Measurements from ENCODE around the gene PIGB.
"Not testable (repeated sequence)": the region's sequence is repeated elsewhere in the genome, so short reads cannot be mapped to it uniquely, and the experiment has no call there.

The PIGB gene

DNA sequence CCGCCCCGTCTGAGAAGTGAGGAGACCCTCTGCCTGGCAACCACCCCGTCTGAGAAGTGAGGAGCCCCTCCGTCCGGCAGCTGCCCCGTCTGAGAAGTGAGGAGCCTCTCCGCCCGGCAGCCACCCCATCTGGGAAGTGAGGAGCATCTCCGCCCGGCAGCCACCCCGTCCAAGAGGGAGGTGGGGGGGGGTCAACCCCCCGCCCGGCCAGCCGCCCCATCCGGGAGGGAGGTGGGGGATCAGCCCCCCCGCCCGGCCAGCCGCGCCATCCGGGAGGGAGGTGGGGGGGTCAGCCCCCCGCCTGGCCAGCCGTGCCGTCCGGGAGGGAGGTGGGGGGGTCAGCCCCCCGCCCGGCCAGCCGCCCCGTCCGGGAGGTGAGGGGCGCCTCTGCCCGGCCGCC lies 16.2 kb upstream of the PIGB start:
- DNase-seq (ENCODE audit: low spot score), result not testable (repeated sequence)

DNA sequence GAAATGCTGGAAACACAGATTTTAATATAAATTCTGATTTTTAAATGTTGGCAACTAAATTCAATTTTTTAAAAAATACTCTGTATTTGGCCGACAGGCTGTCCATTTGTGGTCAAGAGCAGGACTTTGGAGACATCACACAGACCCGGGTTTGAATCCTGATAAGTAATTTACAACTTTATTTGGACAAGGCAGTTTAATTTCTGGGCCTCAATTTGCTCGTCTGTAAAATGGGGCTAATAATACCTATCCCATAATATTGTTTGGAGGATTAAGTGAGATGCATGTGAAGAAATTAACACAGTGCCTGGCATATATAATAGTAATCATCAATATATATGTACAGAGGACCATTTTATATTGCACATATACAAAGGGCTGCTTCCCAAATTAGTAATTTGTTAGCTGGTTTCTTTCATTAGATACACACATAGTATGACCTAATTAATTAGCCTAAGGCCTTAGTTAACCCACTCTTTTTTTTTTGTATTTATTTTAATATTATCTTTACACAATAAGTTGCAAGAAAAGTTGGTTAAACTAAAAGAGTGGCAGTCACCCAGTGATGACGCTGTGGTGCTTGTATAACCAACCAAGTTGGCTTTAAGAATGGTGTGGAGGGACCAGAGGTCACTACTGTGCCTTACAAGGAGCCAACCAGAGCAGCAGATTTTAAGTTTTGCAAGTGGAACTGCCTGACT lies 665 bp downstream of the PIGB start:
- peak; percentile 34 for DNase-seq (ENCODE audit: low spot score)

DNA sequence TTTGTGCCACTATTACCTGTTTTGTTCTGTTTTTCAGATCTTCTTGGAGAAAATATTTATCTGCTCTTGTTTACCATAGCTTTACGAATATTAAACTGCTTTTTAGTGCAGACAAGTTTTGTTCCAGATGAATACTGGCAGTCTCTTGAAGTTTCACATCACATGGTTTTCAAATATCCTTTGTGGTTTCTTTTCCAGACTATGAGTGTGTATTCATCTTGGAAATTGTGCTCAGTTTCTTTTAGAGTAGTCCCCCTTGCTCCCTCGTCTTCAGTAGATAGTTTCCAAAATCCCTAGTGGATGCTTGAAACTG lies 1.2 kb downstream of the PIGB start:
- DNase-seq (ENCODE audit: low spot score), result no peak

DNA sequence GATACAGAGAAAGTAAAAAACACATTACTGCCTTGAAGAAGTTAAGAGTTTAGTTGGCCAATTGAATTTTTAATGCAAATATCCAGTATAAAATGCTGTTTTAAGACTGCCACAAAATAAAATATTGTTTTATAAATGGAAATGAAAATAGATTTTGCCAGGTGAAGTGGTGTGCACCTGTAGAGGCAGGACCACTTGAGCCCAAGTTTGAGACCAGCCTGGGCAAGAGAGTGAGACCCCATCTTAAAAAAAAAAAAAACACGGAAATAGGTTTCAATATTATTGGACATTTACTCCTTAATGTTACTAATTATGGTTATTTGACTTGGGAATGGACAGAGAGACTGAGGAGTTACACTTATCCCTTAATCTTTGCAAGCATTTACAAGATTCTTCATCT lies 1.9 kb downstream of the PIGB start:
- no peak for DNase-seq (ENCODE audit: low spot score)

DNA sequence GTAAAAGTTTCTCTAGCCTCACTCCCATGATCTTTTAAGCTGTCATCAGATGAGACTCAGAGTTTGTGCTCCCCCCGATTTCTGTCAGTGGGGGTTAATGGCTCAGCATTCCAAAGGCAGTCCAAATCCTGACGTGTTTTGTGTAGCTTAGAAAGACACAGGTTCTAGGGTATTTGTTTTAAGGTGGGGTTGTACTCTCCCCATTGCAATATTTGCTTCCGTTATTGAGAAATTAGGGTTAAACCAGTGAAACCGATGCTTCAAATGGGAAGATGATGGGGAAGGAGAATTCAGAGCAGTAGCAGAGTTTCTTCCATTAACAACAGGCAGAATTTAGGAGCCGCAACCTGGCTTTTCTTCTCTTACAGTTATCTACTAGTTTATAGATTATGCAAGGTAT lies 3.4 kb downstream of the PIGB start:
- DNase-seq (ENCODE audit: low spot score), result no peak

DNA sequence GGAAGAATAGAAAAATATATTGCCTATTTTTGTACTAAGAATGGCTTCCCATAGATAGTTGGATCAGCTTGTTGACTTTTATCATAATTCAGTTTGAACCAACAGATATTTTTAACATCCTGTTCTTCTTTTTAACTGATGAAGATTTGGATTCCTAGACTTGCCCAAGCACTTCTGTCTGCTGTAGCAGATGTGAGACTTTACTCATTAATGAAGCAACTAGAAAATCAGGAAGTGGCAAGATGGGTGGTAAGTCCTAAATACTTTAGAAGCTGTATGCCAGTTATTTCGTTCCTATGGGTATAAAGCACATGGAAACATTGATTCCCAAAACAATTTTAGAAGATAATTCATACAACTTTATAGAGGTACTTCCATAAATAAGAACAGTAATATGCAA lies 8.4 kb downstream of the PIGB start:
- no peak for DNase-seq (ENCODE audit: low spot score)

DNA sequence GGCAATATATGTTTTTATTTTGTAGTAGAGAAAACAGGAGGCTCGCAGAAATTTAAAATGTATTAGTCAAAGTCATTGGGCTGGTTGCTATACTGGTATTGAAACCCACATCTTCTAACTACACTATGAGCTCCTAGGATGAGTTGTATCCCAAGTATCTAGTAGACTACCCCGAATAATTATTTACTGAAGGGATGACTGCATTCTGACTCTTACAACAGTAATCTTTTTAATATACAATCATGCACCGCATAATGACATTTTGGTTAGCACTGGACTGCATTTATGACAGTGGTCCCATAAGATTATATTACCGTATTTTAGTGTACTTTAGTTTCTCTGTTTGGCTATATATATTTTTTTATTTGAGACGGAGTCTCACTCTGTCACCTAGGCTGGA lies 15.3 kb downstream of the PIGB start:
- DNase-seq (ENCODE audit: low spot score), result no peak

DNA sequence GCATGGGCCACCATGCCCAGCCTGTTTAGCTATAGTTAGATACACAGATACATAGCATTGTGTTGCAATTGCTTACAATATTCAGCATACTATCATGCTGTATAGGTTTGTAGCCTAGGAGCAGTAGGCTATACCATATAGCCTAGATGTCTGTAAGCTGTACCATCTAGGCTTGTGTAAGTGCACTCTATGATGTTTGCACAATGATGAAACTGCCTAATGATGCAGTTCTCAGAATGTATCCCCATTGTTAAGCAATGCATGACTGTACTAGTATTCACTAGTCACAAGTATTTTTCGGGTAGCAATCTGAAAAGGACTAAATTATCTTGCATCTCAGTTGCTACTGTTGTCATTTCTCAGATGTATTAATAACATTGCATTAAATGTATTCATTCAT lies 16.0 kb downstream of the PIGB start:
- no peak for DNase-seq (ENCODE audit: low spot score)

DNA sequence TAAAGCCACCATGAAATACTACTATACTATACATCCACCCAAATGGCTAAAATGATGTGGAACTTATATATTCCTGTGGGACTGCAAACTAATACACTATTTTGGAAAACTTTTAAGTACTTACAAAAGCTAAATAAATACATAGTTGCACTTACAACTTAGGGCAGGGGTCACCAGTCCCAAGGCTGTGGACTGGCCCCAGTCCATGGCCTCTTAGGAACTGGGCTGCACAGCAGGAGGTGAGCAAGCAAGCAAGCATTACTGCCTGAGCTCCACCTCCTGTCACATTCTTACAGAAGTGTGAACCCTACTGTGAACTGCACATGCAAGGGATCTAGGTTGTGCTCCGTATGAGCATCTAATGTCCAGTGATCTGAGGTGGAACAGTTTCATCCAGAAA lies 18.1 kb downstream of the PIGB start:
- DNase-seq (ENCODE audit: low spot score), result no peak

DNA sequence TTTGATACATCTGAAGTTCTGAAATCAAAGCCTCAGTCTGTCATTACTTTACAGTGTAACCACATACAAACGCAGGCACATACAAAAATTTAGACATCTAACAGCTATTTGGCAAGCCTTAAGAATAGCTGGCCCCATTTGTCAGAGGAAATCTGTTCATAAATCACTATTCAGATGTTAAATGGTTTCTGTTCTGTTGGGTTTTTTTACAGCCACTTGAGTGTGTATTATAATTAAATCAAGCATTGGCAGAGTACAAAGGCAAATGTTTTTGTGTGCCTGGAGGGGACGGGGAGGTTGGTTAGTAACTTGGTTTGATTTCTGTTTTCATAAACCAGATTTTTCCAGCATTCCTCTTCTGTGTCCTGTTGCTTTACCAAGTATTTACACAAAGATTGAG lies 24.1 kb downstream of the PIGB start:
- no peak for DNase-seq (ENCODE audit: low spot score)

DNA sequence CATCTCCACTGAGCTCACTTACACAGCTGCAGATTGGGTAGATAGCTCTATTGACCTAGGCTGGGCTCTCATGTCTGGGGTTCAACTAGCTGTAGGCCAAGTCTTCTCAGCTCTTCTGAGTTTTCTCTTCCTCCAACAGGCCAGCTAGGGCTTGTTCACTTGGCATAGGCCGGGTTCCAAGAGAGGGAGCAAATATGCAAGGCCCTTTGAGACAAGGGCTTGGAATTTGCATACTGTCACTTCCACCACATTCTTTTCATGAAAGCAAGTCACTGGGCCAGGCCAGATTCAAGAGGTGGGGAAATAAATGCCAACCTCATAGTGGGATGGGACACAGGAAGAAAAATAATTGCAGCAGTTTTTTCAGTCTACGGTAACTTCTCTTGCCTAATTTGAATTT lies 25.2 kb downstream of the PIGB start:
- DNase-seq (ENCODE audit: low spot score), result no peak

DNA sequence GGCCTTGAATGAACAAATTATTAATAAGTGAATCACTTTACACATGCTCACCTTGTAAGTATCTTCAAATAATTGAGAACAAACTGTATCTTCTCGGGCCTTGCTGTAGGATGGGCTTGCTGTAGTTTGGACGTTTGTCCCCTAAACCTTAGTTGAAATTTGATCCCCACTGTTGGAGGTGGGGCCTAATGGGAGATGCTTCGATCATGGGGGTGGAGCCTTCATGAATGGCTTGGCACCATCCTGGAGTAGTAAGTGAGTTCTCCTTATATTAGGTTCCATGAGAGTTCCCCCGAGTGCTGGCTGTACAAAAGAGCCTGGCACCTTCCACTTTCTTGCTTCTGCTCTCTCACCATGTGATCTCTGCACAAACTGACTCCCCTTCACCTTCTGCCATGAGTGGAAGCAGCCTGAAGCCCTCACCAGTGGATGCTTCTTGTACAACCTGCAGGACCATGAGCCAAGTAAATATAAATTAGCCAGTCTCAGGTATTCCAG lies 29.3 kb downstream of the PIGB start:
- no peak for DNase-seq (ENCODE audit: low spot score)

DNA sequence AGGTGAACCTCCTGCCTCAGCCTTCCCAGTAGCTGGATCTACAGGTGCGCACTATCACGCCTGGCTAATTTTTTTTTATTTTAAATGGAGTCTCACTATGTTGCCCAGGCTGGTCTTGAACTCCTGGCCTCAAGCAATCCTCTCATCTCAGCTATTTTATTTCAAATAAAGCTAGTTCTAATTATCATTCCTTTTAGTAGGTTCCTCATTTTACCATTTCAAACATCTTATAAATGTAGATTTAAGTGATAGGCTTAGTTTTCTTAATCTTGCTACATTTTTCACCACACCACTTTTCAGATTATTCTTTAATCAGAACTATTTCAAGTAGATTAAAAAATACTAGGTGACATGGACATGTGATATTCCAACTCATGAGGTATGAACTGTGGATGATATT lies 30.3 kb downstream of the PIGB start:
- no peak for DNase-seq (ENCODE audit: low spot score)

DNA sequence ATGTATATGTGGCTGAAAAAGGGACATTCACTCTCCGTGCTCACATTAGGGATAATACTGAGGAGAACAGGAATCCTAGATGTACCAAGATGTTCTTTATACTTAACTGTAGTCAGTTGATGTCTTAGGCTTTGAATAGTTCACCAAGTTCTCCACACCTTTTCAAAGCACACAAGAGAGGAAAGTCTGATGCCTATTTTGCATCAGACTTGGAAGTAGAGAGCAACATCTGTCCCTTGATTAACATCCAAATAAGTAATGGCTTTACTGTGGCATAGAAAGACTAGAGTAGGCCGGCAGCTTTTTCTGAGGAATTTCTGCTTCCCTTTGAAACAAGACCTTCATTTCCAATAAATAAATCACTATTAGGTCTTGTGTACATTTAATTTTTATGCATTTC lies 34.0 kb downstream of the PIGB start:
- no peak for DNase-seq (ENCODE audit: low spot score)

DNA sequence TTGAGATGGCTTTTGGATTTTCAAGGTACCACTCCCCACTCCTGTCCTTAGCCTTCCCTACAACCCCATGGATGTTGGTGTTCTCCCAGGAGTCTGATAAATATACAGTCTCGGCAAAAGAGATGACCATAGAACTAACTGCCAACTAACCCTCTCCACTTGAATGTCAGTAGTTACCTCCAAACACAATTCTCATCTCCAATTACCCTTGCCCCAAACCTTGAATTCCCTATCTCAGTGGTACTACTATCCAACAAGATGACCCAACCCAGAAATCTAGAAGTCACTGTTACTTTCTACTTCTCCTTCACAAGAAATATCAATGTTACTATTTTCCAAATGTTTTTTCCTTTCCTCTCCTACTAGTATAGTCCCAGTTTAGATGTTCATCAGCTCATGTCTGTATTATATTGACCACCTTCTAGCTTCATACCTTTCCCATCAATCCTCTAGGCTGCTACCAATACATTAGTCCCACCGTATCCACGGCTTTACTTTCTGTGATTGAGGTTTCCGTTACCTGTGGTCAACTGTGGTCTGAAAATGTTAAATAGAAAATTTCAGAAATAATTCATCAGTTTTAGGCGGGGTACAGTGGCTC lies 38.1 kb downstream of the PIGB start:
- DNase-seq (ENCODE audit: low spot score), result no peak

DNA sequence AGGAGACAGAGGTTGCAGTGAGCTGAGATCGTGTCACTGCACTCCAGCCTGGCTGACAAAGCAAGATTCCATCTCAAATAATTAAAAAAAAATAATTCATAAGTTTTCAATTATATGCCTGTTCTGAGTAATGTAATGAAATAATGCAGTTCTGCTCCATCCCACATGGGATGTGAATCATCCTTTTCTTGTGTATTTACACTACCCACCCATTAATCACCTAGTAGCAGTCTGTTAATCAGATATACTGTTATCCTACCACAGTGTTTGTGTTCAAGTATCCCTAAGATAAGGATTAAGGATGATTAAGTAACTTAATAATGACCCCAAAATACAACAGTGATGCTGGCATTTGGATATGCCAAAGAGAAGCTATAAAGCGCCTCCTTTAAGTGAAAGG lies 38.8 kb downstream of the PIGB start:
- DNase-seq (ENCODE audit: low spot score), result no peak

DNA sequence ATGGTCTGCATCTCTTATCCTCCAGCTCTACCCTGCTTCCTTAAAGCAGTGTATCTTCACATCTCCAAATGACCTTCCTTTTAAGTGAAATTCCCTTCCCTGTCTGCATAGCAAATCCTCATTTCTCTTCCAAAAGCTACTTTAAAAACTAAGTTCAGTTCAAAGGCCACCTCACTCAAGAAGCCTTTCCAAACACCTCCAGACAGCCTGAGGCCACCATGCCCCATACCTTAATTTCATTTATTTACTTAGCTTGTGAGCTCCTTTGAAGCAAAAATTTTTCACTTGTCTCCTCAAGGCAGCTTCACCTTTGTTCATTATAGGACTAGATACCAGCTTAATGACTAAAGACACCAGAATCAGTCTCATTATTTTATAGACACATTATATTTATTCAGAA lies 39.4 kb downstream of the PIGB start:
- DNase-seq (ENCODE audit: low spot score), result no peak

DNA sequence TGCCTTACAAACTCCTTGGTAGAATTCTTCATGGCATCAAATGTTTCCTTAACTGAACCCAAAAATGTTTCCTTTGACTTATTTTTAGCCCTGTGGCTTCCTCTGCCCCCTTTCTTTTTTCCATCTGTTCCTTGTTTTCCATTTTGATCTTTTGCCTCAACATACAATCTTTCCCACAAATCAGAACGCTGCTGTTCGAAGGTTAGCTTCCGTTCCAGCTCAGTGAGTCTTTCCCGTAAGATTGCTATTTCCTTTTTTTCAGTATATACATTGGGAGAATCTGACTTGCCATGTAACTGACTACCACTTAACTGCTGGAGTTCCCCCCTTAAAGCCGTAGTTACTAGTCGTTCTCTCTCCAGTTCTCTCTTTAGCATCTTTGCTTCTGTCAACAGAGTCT lies 41.2 kb downstream of the PIGB start:
- no peak for DNase-seq (ENCODE audit: low spot score)

DNA sequence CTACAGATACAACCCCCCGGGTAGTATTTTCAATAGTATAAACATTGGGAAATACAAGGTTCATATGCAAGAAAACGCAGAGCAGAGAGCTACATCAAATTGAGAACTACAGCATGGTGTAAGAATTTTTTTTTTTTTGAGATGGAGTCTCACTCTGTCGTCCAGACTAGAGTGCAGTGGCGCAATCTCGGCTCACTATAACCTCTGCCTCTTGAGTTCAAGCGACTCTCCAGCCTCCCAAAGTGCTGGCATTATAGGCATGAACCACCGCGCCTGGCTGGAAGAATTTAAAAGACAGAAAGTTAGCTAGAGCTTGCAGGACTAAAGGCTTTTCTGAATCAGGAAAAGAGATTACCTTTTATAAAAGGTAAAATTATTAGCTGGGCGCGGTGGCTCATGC lies 42.0 kb downstream of the PIGB start:
- no peak for DNase-seq (ENCODE audit: low spot score)

DNA sequence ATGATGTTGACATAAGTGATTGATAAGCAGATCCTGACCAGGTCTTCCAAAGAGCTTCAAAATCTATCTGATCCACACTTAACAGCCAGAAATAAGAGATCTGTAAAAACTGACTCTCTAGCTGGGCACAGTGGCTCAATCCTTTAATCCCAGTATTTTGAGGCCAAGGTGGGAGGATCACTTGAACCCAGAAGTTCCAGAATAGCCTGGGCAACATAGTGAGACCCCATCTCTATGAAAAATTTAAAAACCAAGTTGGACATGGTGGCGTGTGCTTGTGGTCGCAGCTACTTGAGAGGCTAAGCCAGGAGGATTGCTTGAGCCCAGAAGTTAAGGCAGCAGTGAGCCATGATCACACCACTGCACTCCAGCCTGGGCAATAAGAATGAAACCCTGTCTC lies 43.6 kb downstream of the PIGB start:
- no peak for DNase-seq (ENCODE audit: low spot score)

DNA sequence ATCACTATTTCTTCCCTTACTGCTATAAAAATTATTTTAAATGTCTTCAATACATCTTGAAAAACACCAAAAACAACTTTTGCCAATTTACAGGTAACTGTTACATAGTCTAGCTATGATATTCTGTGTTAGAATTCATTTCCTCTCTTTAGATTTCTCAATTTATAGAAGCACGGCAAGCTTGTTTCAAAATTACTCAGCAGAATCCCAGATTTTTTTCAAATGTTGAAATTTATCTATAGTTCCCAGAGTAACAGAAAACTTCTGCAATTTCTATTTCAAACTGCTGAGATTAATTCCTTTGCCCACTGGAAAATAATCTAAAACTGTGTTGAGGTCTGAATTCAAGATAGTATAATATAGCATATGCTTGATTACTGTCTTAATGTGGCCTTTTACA lies 48.0 kb downstream of the PIGB start:
- no peak for DNase-seq (ENCODE audit: low spot score)

DNA sequence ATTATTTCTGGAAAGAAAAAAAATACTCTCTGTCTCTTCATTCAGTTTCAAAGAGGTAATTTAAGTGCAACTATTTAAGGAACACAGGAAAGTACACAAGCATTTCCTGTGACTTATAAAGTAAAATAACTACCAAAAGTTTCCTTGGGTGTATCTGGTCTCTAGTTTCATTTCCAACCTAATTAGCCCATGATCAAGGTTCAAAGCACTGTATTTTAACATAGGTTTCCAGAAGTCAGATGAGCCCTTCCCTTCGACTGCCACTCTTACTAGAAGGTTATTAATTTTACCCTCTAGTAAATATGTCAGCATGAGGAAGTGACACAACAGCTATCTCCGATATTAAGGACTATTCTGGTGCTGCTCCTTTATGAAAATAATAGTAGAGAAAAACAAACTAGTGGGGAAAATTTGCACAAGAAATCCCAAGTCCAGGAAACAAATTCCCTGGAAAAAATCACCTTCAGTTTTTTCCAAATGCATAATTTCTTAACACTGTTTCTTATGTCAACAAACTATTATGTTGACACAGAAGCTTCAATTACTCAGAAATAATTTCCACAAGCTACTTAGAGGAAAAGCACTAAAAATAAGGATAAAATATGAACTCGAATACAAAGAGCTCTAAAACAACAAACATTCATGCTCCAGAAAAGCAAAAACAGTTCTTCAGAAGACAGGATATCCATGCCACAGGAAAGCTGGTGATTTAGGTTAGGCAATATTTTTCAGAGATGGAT lies 53.8 kb downstream of the PIGB start:
- no peak for DNase-seq (ENCODE audit: low spot score)

DNA sequence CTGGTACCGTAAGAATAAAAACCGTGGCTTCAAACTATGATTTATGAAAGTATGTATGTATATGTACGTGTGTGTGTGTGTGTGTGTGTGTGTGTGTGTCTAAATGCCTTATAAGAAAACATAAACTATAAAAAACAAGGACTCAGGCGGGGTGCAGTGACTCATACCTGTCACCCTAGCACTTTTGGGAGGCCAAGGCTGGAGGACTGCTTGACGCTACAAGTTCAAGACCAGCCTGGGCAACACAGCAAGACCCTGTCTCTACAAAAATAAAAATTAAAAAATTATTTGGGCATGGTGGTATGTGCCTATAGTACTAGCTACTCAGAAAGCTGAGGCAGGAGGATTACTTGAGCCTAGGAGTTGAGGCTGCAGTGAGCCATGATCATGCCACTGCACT lies 60.1 kb downstream of the PIGB start:
- no peak for DNase-seq (ENCODE audit: low spot score)

DNA sequence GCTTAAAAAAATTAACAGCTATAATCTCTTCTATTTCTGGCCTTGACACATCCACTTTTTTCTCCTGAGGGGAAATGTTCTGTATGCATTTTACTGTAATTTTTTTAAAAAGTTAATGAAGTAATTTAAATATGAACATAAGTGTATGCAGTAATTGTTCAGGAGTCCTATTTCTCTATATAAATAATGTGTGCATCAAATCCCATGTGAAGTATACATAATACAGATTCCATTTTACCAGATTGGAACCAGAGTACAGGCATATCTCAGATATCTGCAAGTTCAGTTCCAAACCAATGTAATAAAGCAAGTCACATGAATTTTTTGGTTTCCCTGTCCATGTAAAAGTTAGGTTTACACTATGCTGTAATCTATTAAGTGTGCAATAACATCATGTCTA lies 62.6 kb downstream of the PIGB start:
- DNase-seq (ENCODE audit: low spot score), result no peak
